ENCODE data around the gene CARNS1.

Gene CARNS1

GRCh38 chr11:67406969-67407687, 8.3 kb upstream of the CARNS1 start:
- DNase-seq (ENCODE audit: insufficient read length, low spot score) (no peak), FAIRE-seq (no peak)
- TF ChIP-seq CTCF (IDR thresholded peaks at IDR 0.05; ENCODE audit: insufficient read depth, missing control alignments), result peak; percentile 21

GRCh38 chr11:67407688-67408163, 7.8 kb upstream of the CARNS1 start:
- no peak for TF ChIP-seq CTCF (IDR thresholded peaks at IDR 0.05; ENCODE audit: insufficient read depth, missing control alignments)
- no peak for DNase-seq (ENCODE audit: insufficient read length, low spot score)
- FAIRE-seq, result no peak

- no peak for DNase-seq (ENCODE audit: insufficient read length, low spot score)
- FAIRE-seq, result no peak
- TF ChIP-seq CTCF (IDR thresholded peaks at IDR 0.05; ENCODE audit: insufficient read depth, missing control alignments), result no peak
Observed at GRCh38 chr11:67408437-67409200, 6.9 kb upstream of the CARNS1 start.

GRCh38 chr11:67409261-67409666, 6.2 kb upstream of the CARNS1 start:
- no peak for DNase-seq (ENCODE audit: insufficient read length, low spot score)

GRCh38 chr11:67409781-67410368, 5.6 kb upstream of the CARNS1 start:
- no peak for TF ChIP-seq CTCF (IDR thresholded peaks at IDR 0.05; ENCODE audit: insufficient read depth, missing control alignments)
- DNase-seq (ENCODE audit: insufficient read length, low spot score) (no peak), FAIRE-seq (no peak)

More at GRCh38 chr11:67409261-67409666, 6.2 kb upstream of the CARNS1 start:
- no peak for FAIRE-seq
- TF ChIP-seq CTCF (IDR thresholded peaks at IDR 0.05; ENCODE audit: insufficient read depth, missing control alignments), result no peak

GRCh38 chr11:67410369-67410831, 5.1 kb upstream of the CARNS1 start:
- no peak for DNase-seq (ENCODE audit: insufficient read length, low spot score)
- no peak for FAIRE-seq
- no peak for TF ChIP-seq CTCF (IDR thresholded peaks at IDR 0.05; ENCODE audit: insufficient read depth, missing control alignments)
